ENCODE results near the gene A4GALT.
"Not testable (repeated sequence)": the region's sequence is repeated elsewhere in the genome, so short reads cannot be mapped to it uniquely, and the experiment has no call there.

Gene A4GALT

GRCh38 chr22:42740320-42740719 lies 19.6 kb upstream of the A4GALT start:
- not testable (repeated sequence) for DNase-seq

DNA sequence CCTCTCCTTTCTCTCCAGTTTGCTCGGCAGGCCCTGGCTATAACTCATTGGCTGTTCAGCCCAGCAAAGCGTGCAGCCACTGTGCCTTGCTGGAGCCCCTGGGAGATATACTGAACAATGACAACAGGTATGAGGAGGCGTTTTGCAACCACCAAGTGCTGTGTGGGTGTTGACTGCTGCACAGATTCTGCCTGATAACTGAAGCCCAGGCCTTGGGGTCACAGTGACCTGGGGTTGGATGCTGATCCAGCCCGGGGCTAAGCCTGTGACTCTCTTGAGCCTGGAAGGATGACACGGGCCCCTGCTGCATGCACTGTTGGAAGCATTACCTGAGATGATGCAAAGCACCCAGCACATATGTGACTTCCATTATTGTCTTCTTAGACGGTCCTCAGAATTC lies 13.7 kb upstream of the A4GALT start:
- DNase-seq, result no peak

DNA sequence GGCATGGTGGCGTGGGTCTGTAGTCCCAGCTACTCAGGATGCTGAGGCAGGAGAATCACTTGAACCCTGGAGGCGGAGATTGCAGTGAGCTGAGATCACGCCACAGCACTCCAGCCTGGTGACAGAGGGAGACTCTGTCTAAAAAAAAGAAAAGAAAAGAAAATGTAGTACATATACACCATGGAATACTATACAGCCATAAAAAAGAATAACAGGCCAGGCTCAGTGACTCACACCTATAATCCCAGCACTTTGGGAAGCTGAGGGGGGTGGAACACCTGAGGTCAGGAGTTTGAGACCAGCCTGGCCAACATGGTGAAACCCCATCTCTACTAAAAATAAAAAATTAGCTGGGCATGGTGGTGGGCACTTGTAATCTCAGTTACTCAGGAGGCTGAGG lies 12.7 kb upstream of the A4GALT start:
- not testable (repeated sequence) for DNase-seq

DNA sequence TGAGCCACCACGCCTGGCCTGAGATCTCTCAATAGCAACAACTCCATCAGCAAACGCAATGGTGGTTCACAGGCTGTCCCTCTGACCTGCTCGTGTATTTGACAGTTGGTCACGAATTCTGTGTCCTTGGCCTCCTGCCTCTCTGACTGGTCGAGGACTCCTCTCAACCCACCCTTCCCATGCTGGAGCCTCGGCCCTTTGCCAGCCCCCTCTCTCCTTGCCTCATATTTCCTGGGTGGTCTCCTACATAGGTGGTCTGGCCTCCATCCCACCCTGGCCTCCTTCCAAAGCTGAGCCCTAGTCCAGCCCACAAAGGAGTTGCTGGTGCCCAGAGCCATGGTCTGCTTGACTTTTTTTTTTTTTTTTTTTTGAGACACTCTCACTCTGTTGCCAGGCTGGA lies 11.4 kb upstream of the A4GALT start:
- no peak for DNase-seq

GRCh38 chr22:42726811-42727210 lies 6.1 kb upstream of the A4GALT start:
- DNase-seq, result no peak

DNA sequence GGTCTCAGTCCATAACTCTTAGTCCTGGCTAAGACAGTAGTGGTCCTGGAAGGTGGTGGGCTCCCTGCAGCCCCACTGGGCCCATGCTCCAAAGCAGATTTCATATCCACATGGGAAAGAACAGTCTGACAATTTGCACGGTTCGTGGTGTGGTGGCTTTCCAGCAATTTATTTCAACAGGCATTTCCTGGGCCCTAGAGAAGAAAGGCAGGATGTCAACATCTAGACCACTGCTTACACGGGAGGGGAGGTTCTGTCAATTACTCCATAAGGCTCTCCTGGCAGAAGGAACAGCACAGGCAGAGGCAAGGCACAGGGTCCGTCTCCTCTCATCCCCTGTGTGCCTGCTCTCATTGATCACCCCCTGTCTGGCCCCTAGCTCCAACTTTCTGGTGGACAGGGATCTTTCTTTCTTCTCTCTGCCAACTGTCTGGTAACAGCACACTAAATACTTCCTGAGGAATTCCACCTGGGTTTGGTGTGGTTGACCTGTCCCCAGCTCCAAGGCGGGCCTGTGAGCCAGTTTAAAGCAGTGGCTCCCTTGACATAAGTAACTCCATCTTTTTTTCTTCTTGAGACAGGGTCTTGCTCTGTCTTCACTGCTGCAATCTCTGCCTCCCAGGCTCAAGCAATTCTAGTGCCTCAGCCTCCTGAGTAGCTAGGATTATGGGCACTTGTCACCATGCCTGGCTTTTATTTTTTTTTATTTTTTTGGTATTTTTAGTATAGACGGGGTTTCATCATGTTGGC lies 5.1 kb upstream of the A4GALT start:
- no peak for DNase-seq

- DNase-seq, result no peak
Observed at GRCh38 chr22:42724062-42724461, 3.4 kb upstream of the A4GALT start.

- DNase-seq, result no peak
Observed at GRCh38 chr22:42721045-42721434, 370 bp upstream of the A4GALT start.

DNA sequence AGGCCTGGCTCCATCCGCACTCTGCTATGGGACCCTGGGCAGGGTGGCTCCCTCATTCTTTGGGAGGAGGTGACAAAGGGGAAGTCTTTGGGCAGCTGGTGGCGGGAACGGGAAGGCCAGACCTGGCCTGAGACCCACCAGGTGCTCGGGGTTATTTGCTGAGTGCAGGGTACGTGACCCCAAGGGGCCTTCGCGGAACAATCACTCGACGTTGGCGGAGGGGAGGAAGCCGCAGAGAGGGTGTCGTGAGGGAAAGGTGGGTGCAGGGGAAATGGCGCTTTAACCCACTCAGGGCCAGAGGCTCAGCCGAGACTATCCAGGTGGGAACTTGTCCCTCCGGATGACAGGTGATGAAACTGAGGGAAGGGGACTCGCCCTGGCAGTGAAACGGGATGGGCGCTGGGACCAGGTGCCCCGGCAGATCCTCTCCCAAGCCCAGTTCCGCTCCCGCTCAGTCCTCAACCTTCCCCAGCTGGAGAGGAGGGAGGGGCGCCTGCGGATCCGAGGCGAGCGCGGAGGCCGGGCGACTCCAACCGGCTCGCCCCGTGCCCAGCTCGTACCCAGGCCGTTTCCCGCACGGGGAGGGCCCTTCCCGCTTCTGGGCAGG lies 911 bp downstream of the A4GALT start:
- no peak for DNase-seq

DNA sequence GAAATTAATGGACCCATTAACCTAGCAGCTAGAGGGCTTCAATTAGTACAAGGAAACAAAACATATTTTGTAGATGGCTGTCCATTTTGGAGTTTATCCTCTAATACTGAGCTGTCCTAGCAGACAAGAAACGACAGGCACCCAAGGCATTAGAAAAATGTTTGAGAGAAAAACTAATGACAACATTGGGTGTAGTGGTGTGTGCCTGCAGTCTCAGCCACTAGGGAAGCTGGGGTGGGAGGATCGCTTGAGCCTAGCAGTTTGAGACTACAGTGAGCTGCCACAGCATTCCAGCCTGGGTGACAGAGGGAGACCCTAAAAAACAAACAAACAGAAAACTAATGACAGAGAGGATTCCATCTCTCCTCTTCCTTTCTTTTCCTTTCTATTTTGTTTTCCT lies 1.5 kb downstream of the A4GALT start:
- no peak for DNase-seq

GRCh38 chr22:42717197-42717928 lies 3.3 kb downstream of the A4GALT start:
- no peak for DNase-seq

- DNase-seq, result no peak
Observed at GRCh38 chr22:42716649-42717127, 4.0 kb downstream of the A4GALT start.

- DNase-seq, result no peak
Observed at GRCh38 chr22:42716221-42716620, 4.4 kb downstream of the A4GALT start.

DNA sequence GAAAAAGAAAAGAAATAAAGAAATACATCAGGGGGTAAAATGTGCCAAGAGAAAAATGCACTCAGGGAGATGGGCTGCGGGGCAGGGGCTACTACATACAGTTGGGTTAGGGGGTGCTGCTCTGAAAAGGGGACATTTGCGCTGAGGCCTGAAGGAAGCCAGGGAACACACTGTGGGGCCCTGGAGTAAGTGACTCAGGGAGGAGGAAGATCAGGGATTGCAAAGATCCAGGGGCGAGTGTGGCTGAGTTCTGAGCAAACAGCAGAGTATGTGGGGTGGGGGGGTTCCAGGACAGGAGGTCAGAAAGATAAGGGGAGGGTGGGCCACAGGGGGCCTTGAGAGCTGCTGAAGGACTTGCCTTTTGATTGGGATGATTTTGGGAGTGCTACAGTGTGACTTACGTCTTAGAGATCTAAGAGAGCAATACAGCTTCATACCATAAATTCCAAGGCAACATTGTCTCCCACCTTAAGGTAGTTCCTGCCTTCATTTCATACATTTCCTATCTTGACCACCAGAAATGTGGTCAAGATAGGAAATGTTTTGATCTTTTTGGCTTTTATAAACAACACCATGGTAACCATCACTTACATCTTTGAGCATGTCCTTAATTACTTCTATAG lies 5.8 kb downstream of the A4GALT start:
- no peak for DNase-seq

- DNase-seq, result no peak
Observed at GRCh38 chr22:42714308-42714707, 6.4 kb downstream of the A4GALT start.

DNA sequence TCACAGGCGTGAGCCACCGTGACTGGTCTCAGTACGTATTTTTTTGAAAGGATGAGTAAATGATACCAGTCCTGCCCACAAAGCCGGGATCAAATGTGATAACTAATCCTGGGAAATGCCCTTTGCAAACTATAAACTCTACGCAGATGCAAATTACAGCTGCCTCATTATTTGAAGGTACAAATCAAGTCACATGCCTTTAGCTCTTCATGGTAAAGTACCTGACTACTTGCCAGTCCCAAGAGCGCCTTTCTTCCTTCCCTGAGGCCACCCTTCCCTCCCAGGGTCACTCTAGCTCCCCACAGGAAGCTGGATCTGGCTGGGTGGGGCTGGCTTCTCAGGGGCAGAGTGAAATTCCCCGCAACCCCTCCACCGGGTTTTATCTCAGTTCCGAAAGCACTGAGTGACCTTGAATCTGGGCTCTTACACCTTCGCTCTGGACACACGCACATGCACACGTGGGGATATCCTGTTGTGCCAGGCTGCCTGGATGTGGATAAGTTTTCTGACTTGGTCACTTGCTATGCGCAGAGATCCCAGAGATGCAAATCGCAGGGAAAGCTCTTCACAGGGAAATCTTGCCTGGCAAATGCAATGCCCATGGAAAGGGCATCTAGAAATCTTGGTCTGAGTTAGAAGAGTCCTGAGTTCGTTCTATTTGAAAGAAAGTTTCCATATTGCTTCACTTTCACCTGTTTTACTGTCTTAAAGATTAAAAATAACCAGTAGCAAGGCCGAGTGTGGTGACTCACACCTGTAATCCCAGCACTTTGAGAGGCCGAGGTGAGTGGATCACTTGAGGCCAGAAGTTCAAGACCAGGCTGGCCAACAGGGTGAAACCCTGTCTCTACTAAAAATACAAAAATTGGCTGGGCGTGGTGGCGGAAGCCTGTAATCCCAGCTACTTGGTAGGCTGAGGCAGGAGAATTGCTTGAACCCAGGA lies 8.5 kb downstream of the A4GALT start:
- DNase-seq, result no peak

DNA sequence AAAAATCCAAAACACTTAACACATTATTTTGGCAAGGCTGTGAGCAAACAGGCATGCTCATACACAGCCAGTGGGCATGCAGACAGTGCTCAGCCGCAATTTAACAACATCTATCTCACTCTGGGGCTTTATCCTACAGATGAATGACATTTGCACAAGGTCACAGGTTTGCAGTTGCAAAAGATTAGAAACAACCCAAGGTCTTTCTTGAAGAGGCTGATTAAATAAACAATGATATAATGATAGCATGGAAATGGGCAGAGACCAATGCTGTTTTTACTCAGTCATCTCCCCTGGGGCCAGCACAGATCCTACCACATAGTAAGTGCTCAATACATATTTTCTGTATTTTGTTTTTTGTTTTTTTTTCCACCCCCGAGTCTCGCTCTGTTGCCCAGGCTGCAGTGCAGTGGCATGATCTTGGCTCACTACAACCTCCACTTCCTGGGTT lies 9.4 kb downstream of the A4GALT start:
- DNase-seq, result no peak

- no peak for DNase-seq
Observed at GRCh38 chr22:42708417-42708816, 12.3 kb downstream of the A4GALT start.

DNA sequence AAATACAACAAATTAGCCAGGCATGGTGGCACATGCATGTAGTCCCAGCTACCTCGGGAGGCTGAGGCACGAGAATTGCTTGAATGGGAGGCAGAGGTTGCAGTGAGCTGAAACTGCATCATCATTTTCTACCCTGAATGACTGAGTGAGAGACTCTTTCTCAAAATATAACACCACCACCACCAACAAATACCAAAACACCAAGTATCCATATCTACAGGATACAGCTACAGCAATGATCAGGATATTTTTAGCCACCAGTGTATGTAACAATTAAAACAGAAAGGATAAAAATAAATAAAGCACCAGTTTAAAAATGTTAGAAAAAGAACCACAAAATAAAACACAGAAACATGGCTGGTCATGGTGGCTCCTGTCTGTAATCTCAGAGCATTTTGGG lies 13.2 kb downstream of the A4GALT start:
- no peak for DNase-seq

DNA sequence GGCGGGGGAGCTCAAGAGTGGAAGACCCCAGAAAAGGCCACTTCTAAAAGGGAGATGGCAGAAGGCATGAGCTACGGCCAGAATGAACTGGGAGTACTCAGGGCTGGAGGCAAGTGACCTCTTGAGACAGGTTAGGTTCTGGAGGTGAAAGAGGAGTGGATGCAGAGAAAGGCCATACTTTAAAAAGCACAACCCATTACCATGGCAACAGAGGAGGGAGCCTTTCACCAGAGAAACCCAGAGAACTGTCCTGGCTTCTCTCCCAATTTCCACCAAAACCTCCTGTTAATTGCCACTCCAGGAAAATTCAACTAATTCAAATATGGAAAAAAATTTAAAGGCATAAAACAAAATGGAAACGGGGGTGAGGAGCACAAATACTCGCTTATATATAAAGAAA lies 15.8 kb downstream of the A4GALT start:
- DNase-seq, result no peak

DNA sequence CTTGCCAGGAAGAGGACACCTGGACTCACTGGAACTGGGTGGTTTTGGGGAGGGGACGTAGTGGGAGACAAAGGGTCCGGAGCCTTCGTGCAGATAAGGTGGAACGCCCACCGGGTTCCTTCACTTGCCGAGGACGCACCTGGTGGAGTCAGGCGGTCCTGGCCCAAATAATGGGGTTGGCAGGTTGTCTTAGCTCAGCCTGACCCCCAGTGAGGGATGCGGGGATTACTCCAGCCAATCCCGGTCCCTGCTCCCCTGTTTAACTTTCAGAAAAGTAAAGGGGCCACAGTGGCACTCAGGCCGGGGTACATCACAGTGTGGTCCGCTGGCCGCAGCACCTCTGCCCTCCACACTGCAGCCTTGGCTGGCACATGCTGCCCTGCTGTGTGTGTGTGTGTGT lies 18.0 kb downstream of the A4GALT start:
- DNase-seq, result no peak

GRCh38 chr22:42701694-42702093 lies 19.0 kb downstream of the A4GALT start:
- DNase-seq, result no peak

Data from inflammatory macrophage (primary cell).